ENCODE results near the gene PTCD2.

- no peak for TF ChIP-seq GABPA (IDR thresholded peaks at IDR 0.05; ENCODE audit: low read depth)
- no peak for TF ChIP-seq POLR2AphosphoS5 (IDR thresholded peaks at IDR 0.05; ENCODE audit: low read depth)
- no peak for TF ChIP-seq CTCF (IDR thresholded peaks at IDR 0.05; ENCODE audit: insufficient read depth, low read length)
- no peak for TF ChIP-seq REST (IDR thresholded peaks at IDR 0.05; ENCODE audit: insufficient replicate concordance, low read depth)
- TF ChIP-seq SPI1 (IDR thresholded peaks at IDR 0.05; ENCODE audit: borderline replicate concordance, low read depth): no peak
Observed at GRCh38 chr5:72356361-72356760, 36.2 kb downstream of the PTCD2 start.

All from HL-60 (cell line).